PC-3 (cell line): ENCODE measurements around the gene VAPA. TPM values are rescaled to one million over a fixed set of nuclear protein-coding genes. Genes with fewer than 3 reads are reported as not detected.

ENCODE experiments used
- ATAC-seq: fragments of 200-7000 bp; cut with Tn5 transposase; 2 replicates; pipeline ENCODE4 v1.9.1; 2020; ENCODE audit warnings: mild to moderate bottlenecking, moderate library complexity
- BruUV-seq: library from RNA; stranded (reverse); fragments of 400-500 nt; replicated peaks from 2 replicates; lab custom pipeline; 2021; lab: Mats Ljungman, UMichigan
- CTCF ChIA-PET: fragments of 300-600 bp; sonication (Branson Sonifier 250); formaldehyde crosslinking; loops from one replicate; lab custom pipeline; 2022; ENCODE audit warnings: antibody characterized with exemption; lab: Charles Lee
- POLR2A ChIA-PET: fragments of 300-600 bp; sonication (Branson Sonifier 250); formaldehyde crosslinking; loops from one replicate; lab custom pipeline; 2022; ENCODE audit warnings: antibody characterized with exemption; ENCODE audit not compliant: unreplicated experiment; lab: Charles Lee
- DNase-seq: peaks from one replicate; pipeline ENCODE4 v3.0.0-alpha.2; 2015
- H2AFZ ChIP-seq: fragments of 300-600 bp; sonication (generic); 2 replicates; pipeline ENCODE4 v1.6.0; 2016; ENCODE audit warnings: antibody characterized with exemption, low read length
- H3F3A ChIP-seq: fragments of 300-600 bp; sonication (generic); one replicate; pipeline ENCODE4 v1.6.0; 2017; ENCODE audit warnings: antibody characterized with exemption, low read length, control low read depth, mild to moderate bottlenecking; ENCODE audit not compliant: unreplicated experiment
- H3K27ac ChIP-seq: fragments of 300-600 bp; sonication (generic); 2 replicates; pipeline ENCODE4 v1.5.1; 2016; ENCODE audit warnings: mild to moderate bottlenecking, low read length
- H3K27me3 ChIP-seq: fragments of 300-600 bp; sonication (generic); 2 replicates; pipeline ENCODE4 v1.6.1; 2016; ENCODE audit warnings: low read length, mixed read lengths
- H3K36me3 ChIP-seq: fragments of 300-600 bp; sonication (generic); 2 replicates; pipeline ENCODE4 v1.6.1; 2016; ENCODE audit warnings: low read depth, mixed run types, low read length, mixed read lengths
- H3K4me1 ChIP-seq: fragments of 300-600 bp; sonication (generic); 2 replicates; pipeline ENCODE4 v1.5.1; 2016; ENCODE audit warnings: low read length; ENCODE audit not compliant: insufficient read depth
- H3K4me2 ChIP-seq: fragments of 300-600 bp; sonication (generic); 2 replicates; pipeline ENCODE4 v1.6.0; 2016; ENCODE audit warnings: low read length
- H3K4me3 ChIP-seq: fragments of 300-600 bp; sonication (generic); 2 replicates; pipeline ENCODE4 v1.5.1; 2016; ENCODE audit warnings: mild to moderate bottlenecking, low read length, mixed read lengths
- H3K79me2 ChIP-seq: fragments of 300-600 bp; sonication (generic); 2 replicates; pipeline ENCODE4 v1.6.1; 2017; ENCODE audit warnings: low read length, mixed read lengths
- H3K9ac ChIP-seq: fragments of 300-600 bp; sonication (generic); 2 replicates; pipeline ENCODE4 v1.6.0; 2016; ENCODE audit warnings: mild to moderate bottlenecking, low read length
- H3K9me2 ChIP-seq: fragments of 300-600 bp; sonication (generic); replicated peaks from 2 replicates; pipeline ENCODE4 v1.6.1; 2016; ENCODE audit warnings: mixed run types, low read length, mixed read lengths
- H3K9me3 ChIP-seq: fragments of 300-600 bp; sonication (generic); 2 replicates; pipeline ENCODE4 v1.6.1; 2016; ENCODE audit warnings: low read length, mixed read lengths
- H4K20me1 ChIP-seq: fragments of 300-600 bp; sonication (generic); 2 replicates; pipeline ENCODE4 v1.6.1; 2016; ENCODE audit warnings: low read length, mixed read lengths
- EZH2 ChIP-seq: fragments of 300-600 bp; sonication (generic); IDR thresholded peaks from one replicate; pipeline ENCODE4 v1.6.1; 2017; ENCODE audit warnings: antibody characterized with exemption, mild to moderate bottlenecking, low read length; ENCODE audit not compliant: unreplicated experiment
- EZH2phosphoT487 ChIP-seq: fragments of 300-600 bp; sonication (generic); IDR thresholded peaks from 2 replicates; pipeline ENCODE4 v1.6.1; 2018; ENCODE audit warnings: mild to moderate bottlenecking, antibody characterized with exemption, low read length, borderline replicate concordance
- intact Hi-C: fragments of 100-400 bp; cut with micrococcal nuclease; formaldehyde crosslinking; loops from 2 replicates; pipeline ENCODE4 v1.9.0; 2023
- total RNA-seq: library from RNA; depleted of rRNA; stranded (reverse); fragments of >200 nt; gene quantifications from 2 replicates; pipeline ENCODE4 v1.2.3, GENCODE V29; 2014
- TF ChIP-seq, protein P1 (sequence below): fragments of 300-600 bp; sonication (generic); conservative IDR thresholded peaks from 2 replicates; pipeline ENCODE4 v1.5.1; 2017; ENCODE audit warnings: antibody characterized with exemption, low read depth, mild to moderate bottlenecking, low read length

The VAPA gene
- total RNA-seq, 1 experiment from 2014 or later: 281 TPM

DNA sequence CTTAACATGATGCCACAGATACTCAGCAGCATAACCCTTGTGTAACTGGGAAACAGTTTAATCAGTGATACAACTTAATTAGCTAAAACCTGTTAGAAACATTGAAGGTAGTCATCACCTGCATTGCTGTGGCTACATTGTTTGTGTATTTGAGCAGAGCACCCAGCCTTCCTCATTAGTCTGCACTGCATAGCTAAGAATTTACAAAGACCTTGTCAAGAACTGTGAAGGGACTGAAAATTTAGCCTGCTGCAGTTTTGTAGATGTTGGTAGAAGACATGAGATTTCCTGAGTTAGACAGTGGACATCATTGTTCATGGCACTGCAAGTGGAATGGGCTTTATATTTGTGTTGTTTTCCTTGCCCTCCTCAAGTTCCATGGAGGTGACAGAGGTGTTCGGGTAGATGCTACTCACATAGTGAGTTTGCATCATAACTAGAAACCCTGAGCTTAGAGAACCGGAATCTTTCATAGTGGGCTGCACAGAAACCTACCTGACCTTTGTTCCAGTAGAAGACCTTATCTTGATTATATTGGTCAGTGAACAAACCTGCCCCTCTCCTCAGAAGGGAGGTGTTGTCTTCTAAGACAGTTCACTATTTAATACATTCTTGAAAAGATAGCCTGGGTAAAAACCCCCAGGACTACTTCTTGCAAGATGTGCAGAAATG is 12.5 kb downstream of the VAPA start:
- CTCF ChIA-PET: no interaction called here
- H3K9me2 ChIP-seq: no peaks in the 10 kb centered on the region
- TF ChIP-seq EZH2 (no peak), EZH2phosphoT487 (no peak)
- TF ChIP-seq, protein P1, sequence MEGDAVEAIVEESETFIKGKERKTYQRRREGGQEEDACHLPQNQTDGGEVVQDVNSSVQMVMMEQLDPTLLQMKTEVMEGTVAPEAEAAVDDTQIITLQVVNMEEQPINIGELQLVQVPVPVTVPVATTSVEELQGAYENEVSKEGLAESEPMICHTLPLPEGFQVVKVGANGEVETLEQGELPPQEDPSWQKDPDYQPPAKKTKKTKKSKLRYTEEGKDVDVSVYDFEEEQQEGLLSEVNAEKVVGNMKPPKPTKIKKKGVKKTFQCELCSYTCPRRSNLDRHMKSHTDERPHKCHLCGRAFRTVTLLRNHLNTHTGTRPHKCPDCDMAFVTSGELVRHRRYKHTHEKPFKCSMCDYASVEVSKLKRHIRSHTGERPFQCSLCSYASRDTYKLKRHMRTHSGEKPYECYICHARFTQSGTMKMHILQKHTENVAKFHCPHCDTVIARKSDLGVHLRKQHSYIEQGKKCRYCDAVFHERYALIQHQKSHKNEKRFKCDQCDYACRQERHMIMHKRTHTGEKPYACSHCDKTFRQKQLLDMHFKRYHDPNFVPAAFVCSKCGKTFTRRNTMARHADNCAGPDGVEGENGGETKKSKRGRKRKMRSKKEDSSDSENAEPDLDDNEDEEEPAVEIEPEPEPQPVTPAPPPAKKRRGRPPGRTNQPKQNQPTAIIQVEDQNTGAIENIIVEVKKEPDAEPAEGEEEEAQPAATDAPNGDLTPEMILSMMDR: no peak
- H3K36me3 ChIP-seq: no peaks in the 10 kb centered on the region
- no peak overlapping the region for H3K4me2 ChIP-seq
- no peak overlapping the region for H3K4me3 ChIP-seq
- DNase-seq (no peak), ATAC-seq (no peak; the same call in 1 of the 2 replicates)
- H3K4me1 ChIP-seq: peaks cover 27% of the 10 kb centered on the region
- no peak overlapping the region for H3K9ac ChIP-seq
- no peaks in the 10 kb centered on the region for H3F3A ChIP-seq
- BruUV-seq: no TSS peak
- H3K79me2 ChIP-seq: peaks cover 100% of the 10 kb centered on the region
- intact Hi-C loops: loop anchor here (1.0 kb wide), 1 partner anchor 8 kb away; no protein-coding TSS in a partner anchor
- no peak overlapping the region for H2AFZ ChIP-seq
- no peak overlapping the region for H3K27ac ChIP-seq
- no peaks in the 10 kb centered on the region for H3K9me3 ChIP-seq
- POLR2A ChIA-PET: no interaction called here
- H4K20me1 ChIP-seq: peaks cover 94% of the 10 kb centered on the region
- no peaks in the 10 kb centered on the region for H3K27me3 ChIP-seq

DNA sequence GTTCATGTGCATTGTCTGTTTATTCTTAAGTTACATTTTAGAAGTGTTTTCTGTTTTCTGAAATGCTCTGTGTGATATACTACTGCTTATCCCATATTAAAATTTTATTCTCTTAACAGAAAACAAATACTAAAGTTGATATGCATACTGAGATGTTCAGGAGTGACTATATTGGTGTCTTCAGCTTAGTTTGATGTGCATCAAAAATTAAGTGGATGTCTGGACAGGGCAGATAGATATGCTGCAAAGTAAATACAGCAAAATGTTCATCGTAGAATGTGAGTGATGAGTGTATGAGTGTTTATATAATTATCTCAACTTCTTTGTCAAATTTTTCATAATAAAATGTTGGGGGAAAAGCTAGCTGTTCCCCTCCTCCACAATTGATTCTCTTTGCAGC is 13.2 kb downstream of the VAPA start:
- intact Hi-C loops: loop anchor here (1.0 kb wide), 1 partner anchor 9 kb away; no protein-coding TSS in a partner anchor
- Histone ChIP-seq H3K36me3 (0 out of 2 replicates have a peak, but pooled peaks cover 2% of the 10 kb centered on the region), H3K9me3 (no peaks in the 10 kb centered on the region), H3K27me3 (no peaks in the 10 kb centered on the region), H3K79me2 (peaks cover 100% of the 10 kb centered on the region), H2AFZ (no peak overlapping the region), H3F3A (no peaks in the 10 kb centered on the region), H4K20me1 (peaks cover 93% of the 10 kb centered on the region), H3K4me1 (peaks cover 27% of the 10 kb centered on the region), H3K4me2 (no peak overlapping the region), H3K9ac (no peak overlapping the region), H3K27ac (no peak overlapping the region), H3K4me3 (no peak overlapping the region), H3K9me2 (no peaks in the 10 kb centered on the region)
- ChIA-PET POLR2A (no interaction called here), CTCF (interaction anchor here (0.5 to 0.6 kb wide), 2 partner anchors 196 to 204 kb away, joined by 3 to 5 read pairs; no protein-coding TSS in a partner anchor)
- no TSS peak for BruUV-seq
- no peak for ATAC-seq
- no peak for DNase-seq
- TF ChIP-seq, protein P1: no peak
- no peak for TF ChIP-seq EZH2
- no peak for TF ChIP-seq EZH2phosphoT487
